HCT116 (cell line): Measurements from ENCODE around the gene SLC6A17.

Experiments used
- CEBPB ChIP-seq: IDR thresholded peaks from 2 replicates; pipeline ENCODE4 v1.6.1; 2012; ENCODE audit warnings: low read depth
- EGR1 ChIP-seq: IDR thresholded peaks from 2 replicates; pipeline ENCODE4 v1.6.1; 2012; ENCODE audit warnings: low read depth
- EZH2phosphoT487 ChIP-seq: fragments of 200-600 bp; IDR thresholded peaks from 2 replicates; pipeline ENCODE4 v1.6.1; 2018; ENCODE audit warnings: antibody characterized with exemption, borderline replicate concordance
- POLR2A ChIP-seq: IDR thresholded peaks from 2 replicates; pipeline ENCODE4 v1.7.0; 2011; ENCODE audit warnings: borderline replicate concordance; ENCODE audit not compliant: insufficient read depth, insufficient read length; ENCODE audit errors: extremely low read depth
- POLR2AphosphoS5 ChIP-seq: IDR thresholded peaks from 2 replicates; pipeline ENCODE4 v1.6.1; 2011; ENCODE audit warnings: mild to moderate bottlenecking, low read depth, low read length, moderate library complexity
- REST ChIP-seq: IDR thresholded peaks from 2 replicates; pipeline ENCODE4 v1.6.1; 2012; ENCODE audit warnings: low read depth
- SRF ChIP-seq: IDR thresholded peaks from 2 replicates; pipeline ENCODE4 v1.6.1; 2012; ENCODE audit warnings: low read depth
- TF ChIP-seq, protein P1 (sequence below), 3 experiments: fragments of 200-600 bp in 1 of 3; sonication (generic) in 1 of 3; IDR thresholded peaks in 2 of 3; conservative IDR thresholded peaks in 1 of 3; 2 replicates each; pipeline ENCODE4 v1.5.1; 2012 to 2017; ENCODE audit warnings: low read depth in 2 of 3, low read length in 2 of 3, antibody characterized with exemption in 1 of 3, borderline replicate concordance in 1 of 3, control low read depth in 1 of 3, mild to moderate bottlenecking in 1 of 3, mixed read lengths in 1 of 3, mixed run types in 1 of 3, moderate library complexity in 1 of 3; ENCODE audit not compliant: insufficient read depth in 1 of 3

GRCh38 chr1:110173466-110174105, 23.3 kb downstream of the SLC6A17 start:
- TF ChIP-seq, protein P1, sequence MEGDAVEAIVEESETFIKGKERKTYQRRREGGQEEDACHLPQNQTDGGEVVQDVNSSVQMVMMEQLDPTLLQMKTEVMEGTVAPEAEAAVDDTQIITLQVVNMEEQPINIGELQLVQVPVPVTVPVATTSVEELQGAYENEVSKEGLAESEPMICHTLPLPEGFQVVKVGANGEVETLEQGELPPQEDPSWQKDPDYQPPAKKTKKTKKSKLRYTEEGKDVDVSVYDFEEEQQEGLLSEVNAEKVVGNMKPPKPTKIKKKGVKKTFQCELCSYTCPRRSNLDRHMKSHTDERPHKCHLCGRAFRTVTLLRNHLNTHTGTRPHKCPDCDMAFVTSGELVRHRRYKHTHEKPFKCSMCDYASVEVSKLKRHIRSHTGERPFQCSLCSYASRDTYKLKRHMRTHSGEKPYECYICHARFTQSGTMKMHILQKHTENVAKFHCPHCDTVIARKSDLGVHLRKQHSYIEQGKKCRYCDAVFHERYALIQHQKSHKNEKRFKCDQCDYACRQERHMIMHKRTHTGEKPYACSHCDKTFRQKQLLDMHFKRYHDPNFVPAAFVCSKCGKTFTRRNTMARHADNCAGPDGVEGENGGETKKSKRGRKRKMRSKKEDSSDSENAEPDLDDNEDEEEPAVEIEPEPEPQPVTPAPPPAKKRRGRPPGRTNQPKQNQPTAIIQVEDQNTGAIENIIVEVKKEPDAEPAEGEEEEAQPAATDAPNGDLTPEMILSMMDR (IDR thresholded peaks at IDR 0.05 in 2 of 3, conservative IDR thresholded peaks at IDR 0.05 in 1 of 3; ENCODE audit: borderline replicate concordance in 1 of 3, insufficient read depth in 1 of 3, low read depth in 2 of 3, low read length in 2 of 3) = no peak
- TF ChIP-seq EZH2phosphoT487 (no peak), CEBPB (no peak), POLR2AphosphoS5 (no peak), POLR2A (no peak), REST (no peak), SRF (no peak), EGR1 (no peak)
